ENCODE results near the gene FGD1. TPM values are rescaled to one million over a fixed set of nuclear protein-coding genes. Genes with fewer than 3 reads are reported as not detected.

The FGD1 gene
- total RNA-seq, 1 experiment from 2014 or later: 21.5 TPM

- Histone ChIP-seq H3K9me3 (ENCODE audit: low read depth, low read length, poor library complexity, severe bottlenecking) (no peaks in the 10 kb centered on the region), H3K36me3 (ENCODE audit: insufficient read depth, low read length, poor library complexity, severe bottlenecking) (no peaks in the 10 kb centered on the region), H3K27me3 (replicated peaks; ENCODE audit: insufficient read depth, low read depth, low read length, poor library complexity) (no peaks in the 10 kb centered on the region), H3K4me3 (ENCODE audit: low read depth, low read length, poor library complexity, severe bottlenecking) (no peak overlapping the region), H3K4me1 (ENCODE audit: insufficient read depth, low read length, poor library complexity, severe bottlenecking) (no peaks in the 10 kb centered on the region), H3K27ac (ENCODE audit: low read depth, low read length, poor library complexity, severe bottlenecking) (no peak overlapping the region)
- no TSS peak for BruUV-seq (replicated peaks)
- TF ChIP-seq CTCF (conservative IDR thresholded peaks at IDR 0.05; ENCODE audit: low read depth, low read length) (no peak), EZH2 (IDR thresholded peaks at IDR 0.05; ENCODE audit: borderline replicate concordance, low read depth, low read length, poor library complexity, severe bottlenecking) (no peak)
- no peak for DNase-seq (ENCODE audit: low spot score)
- CTCF ChIA-PET: no interaction called here
- POLR2A ChIA-PET (ENCODE audit: low non-redundant PET): interaction anchor here (0.7 kb wide), 1 partner anchor 87 kb away, joined by 6 read pairs; no protein-coding TSS in a partner anchor
- intact Hi-C loops (cut with micrococcal nuclease; ENCODE audit: unreplicated experiment): no loop called here
Measured at GRCh38 chrX:54422168-54422567, 73.9 kb downstream of the FGD1 start.

GRCh38 chrX:54419559-54420302, 76.3 kb downstream of the FGD1 start:
- Histone ChIP-seq H3K27me3 (replicated peaks; ENCODE audit: insufficient read depth, low read depth, low read length, poor library complexity) (no peaks in the 10 kb centered on the region), H3K27ac (ENCODE audit: low read depth, low read length, poor library complexity, severe bottlenecking) (no peak overlapping the region), H3K4me1 (ENCODE audit: insufficient read depth, low read length, poor library complexity, severe bottlenecking) (no peaks in the 10 kb centered on the region), H3K36me3 (ENCODE audit: insufficient read depth, low read length, poor library complexity, severe bottlenecking) (no peaks in the 10 kb centered on the region), H3K9me3 (ENCODE audit: low read depth, low read length, poor library complexity, severe bottlenecking) (no peaks in the 10 kb centered on the region), H3K4me3 (ENCODE audit: low read depth, low read length, poor library complexity, severe bottlenecking) (no peak overlapping the region)
- POLR2A ChIA-PET (ENCODE audit: low non-redundant PET): no interaction called here
- TF ChIP-seq CTCF (conservative IDR thresholded peaks at IDR 0.05; ENCODE audit: low read depth, low read length) (no peak), EZH2 (IDR thresholded peaks at IDR 0.05; ENCODE audit: borderline replicate concordance, low read depth, low read length, poor library complexity, severe bottlenecking) (no peak)
- intact Hi-C loops (cut with micrococcal nuclease; ENCODE audit: unreplicated experiment): no loop called here
- CTCF ChIA-PET: no interaction called here
- DNase-seq (ENCODE audit: low spot score): no peak
- no TSS peak for BruUV-seq (replicated peaks)

- Histone ChIP-seq H3K27me3 (replicated peaks; ENCODE audit: insufficient read depth, low read depth, low read length, poor library complexity) (no peaks in the 10 kb centered on the region), H3K9me3 (ENCODE audit: low read depth, low read length, poor library complexity, severe bottlenecking) (no peaks in the 10 kb centered on the region), H3K4me3 (ENCODE audit: low read depth, low read length, poor library complexity, severe bottlenecking) (no peak overlapping the region), H3K27ac (ENCODE audit: low read depth, low read length, poor library complexity, severe bottlenecking) (no peak overlapping the region), H3K4me1 (ENCODE audit: insufficient read depth, low read length, poor library complexity, severe bottlenecking) (no peaks in the 10 kb centered on the region), H3K36me3 (ENCODE audit: insufficient read depth, low read length, poor library complexity, severe bottlenecking) (no peaks in the 10 kb centered on the region)
- TF ChIP-seq CTCF (conservative IDR thresholded peaks at IDR 0.05; ENCODE audit: low read depth, low read length) (no peak), EZH2 (IDR thresholded peaks at IDR 0.05; ENCODE audit: borderline replicate concordance, low read depth, low read length, poor library complexity, severe bottlenecking) (no peak)
- intact Hi-C loops (cut with micrococcal nuclease; ENCODE audit: unreplicated experiment): no loop called here
- BruUV-seq (replicated peaks): no TSS peak
- CTCF ChIA-PET: no interaction called here
- no peak for DNase-seq (ENCODE audit: low spot score)
- POLR2A ChIA-PET (ENCODE audit: low non-redundant PET): no interaction called here
Measured at GRCh38 chrX:54416965-54417364, 79.1 kb downstream of the FGD1 start.

Measured in A673 (cell line).